WTC11 (cell line): ENCODE results near the gene NUP50. TPM values are rescaled to one million over a fixed set of nuclear protein-coding genes. Genes with fewer than 3 reads are reported as not detected.

Experiments used
- ATAC-seq: fragments of 200-7000 bp; cut with Tn5 transposase; 2 replicates; pipeline ENCODE4 v1.10.0; 2021; ENCODE audit warnings: mild to moderate bottlenecking, moderate library complexity
- CTCF ChIA-PET: fragments of 300-600 bp; sonication (Branson Sonifier 250); formaldehyde crosslinking; loops from one replicate; lab custom pipeline; 2021; ENCODE audit warnings: antibody characterized with exemption; lab: Charles Lee
- POLR2A ChIA-PET: fragments of 350-600 bp; sonication (Branson Sonifier 250); formaldehyde crosslinking; loops from one replicate; lab custom pipeline; 2021; ENCODE audit warnings: antibody characterized with exemption; lab: Charles Lee
- DNase-seq: peaks from one replicate; pipeline ENCODE4 v3.0.0; 2021; ENCODE audit warnings: low spot score
- H3K27ac Mint-ChIP-seq: 2 replicates; pipeline ENCODE4 v1.8.0; 2021; ENCODE audit warnings: mixed read lengths
- H3K27me3 Mint-ChIP-seq: 2 replicates; pipeline ENCODE4 v1.8.0; 2021; ENCODE audit warnings: low read depth, mild to moderate bottlenecking, moderate library complexity, mixed read lengths
- H3K36me3 Mint-ChIP-seq: 2 replicates; pipeline ENCODE4 v1.8.0; 2021; ENCODE audit warnings: mixed read lengths
- H3K4me1 Mint-ChIP-seq: 2 replicates; pipeline ENCODE4 v1.8.0; 2022; ENCODE audit warnings: mixed read lengths
- H3K4me3 Mint-ChIP-seq: 2 replicates; pipeline ENCODE4 v1.8.0; 2021; ENCODE audit warnings: mild to moderate bottlenecking, moderate library complexity, mixed read lengths
- H3K9me3 Mint-ChIP-seq: 2 replicates; pipeline ENCODE4 v1.8.0; 2021; ENCODE audit warnings: mixed read lengths
- CREB1 ChIP-seq: sonication (generic); formaldehyde crosslinking; IDR thresholded peaks from 2 replicates; pipeline ENCODE4 v1.8.0; 2023; ENCODE audit warnings: mild to moderate bottlenecking, missing genetic modification reagents
- E2F4 ChIP-seq: sonication (generic); formaldehyde crosslinking; IDR thresholded peaks from 2 replicates; pipeline ENCODE4 v1.8.1; 2022; ENCODE audit warnings: low read depth, mild to moderate bottlenecking, moderate library complexity, missing genetic modification reagents, borderline replicate concordance
- ELF4 ChIP-seq: sonication (generic); formaldehyde crosslinking; IDR thresholded peaks from 2 replicates; pipeline ENCODE4 v1.8.1; 2022; ENCODE audit warnings: low read depth, mild to moderate bottlenecking, moderate library complexity, missing genetic modification reagents
- EMX1 ChIP-seq: fragments of 250-450 bp; sonication (Bioruptor Pico); IDR thresholded peaks from 2 replicates; pipeline ENCODE4 v1.8.0; 2021; ENCODE audit warnings: mild to moderate bottlenecking
- FOXJ3 ChIP-seq: sonication (generic); formaldehyde crosslinking; IDR thresholded peaks from 2 replicates; pipeline ENCODE4 v1.9.0; 2021; ENCODE audit warnings: missing genetic modification reagents, mild to moderate bottlenecking, borderline replicate concordance
- FOXK1 ChIP-seq: sonication (generic); formaldehyde crosslinking; IDR thresholded peaks from 2 replicates; pipeline ENCODE4 v1.8.0; 2022; ENCODE audit warnings: mild to moderate bottlenecking, moderate library complexity, missing genetic modification reagents
- GTF2I ChIP-seq: fragments of 250-450 bp; sonication (Bioruptor Pico); conservative IDR thresholded peaks from 2 replicates; pipeline ENCODE4 v1.4.0; 2021; ENCODE audit warnings: mild to moderate bottlenecking
- IRF2 ChIP-seq: sonication (generic); formaldehyde crosslinking; IDR thresholded peaks from 2 replicates; pipeline ENCODE4 v1.8.0; 2022; ENCODE audit warnings: low read depth, missing genetic modification reagents, borderline replicate concordance
- JUN ChIP-seq: sonication (generic); formaldehyde crosslinking; IDR thresholded peaks from 2 replicates; pipeline ENCODE4 v1.8.0; 2023; ENCODE audit warnings: mild to moderate bottlenecking, missing genetic modification reagents
- NFATC4 ChIP-seq: fragments of 250-450 bp; sonication (Bioruptor Pico); IDR thresholded peaks from 2 replicates; pipeline ENCODE4 v1.9.0; 2021; ENCODE audit warnings: mild to moderate bottlenecking
- NR2C2 ChIP-seq: sonication (generic); formaldehyde crosslinking; IDR thresholded peaks from 2 replicates; pipeline ENCODE4 v1.8.0; 2022; ENCODE audit warnings: mild to moderate bottlenecking, missing genetic modification reagents
- OVOL2 ChIP-seq: fragments of 250-450 bp; sonication (Bioruptor Pico); IDR thresholded peaks from 2 replicates; pipeline ENCODE4 v1.9.0; 2021; ENCODE audit warnings: mild to moderate bottlenecking, borderline replicate concordance
- TCF7 ChIP-seq: sonication (generic); formaldehyde crosslinking; IDR thresholded peaks from 2 replicates; pipeline ENCODE4 v1.8.0; 2022; ENCODE audit warnings: mild to moderate bottlenecking, low read depth, missing genetic modification reagents, moderate library complexity
- USF1 ChIP-seq: sonication (generic); formaldehyde crosslinking; IDR thresholded peaks from 2 replicates; pipeline ENCODE4 v1.8.0; 2022; ENCODE audit warnings: mild to moderate bottlenecking, missing genetic modification reagents
- ZNF219 ChIP-seq: sonication (generic); formaldehyde crosslinking; IDR thresholded peaks from 2 replicates; pipeline ENCODE4 v1.8.0; 2023; ENCODE audit warnings: missing genetic modification reagents, mild to moderate bottlenecking, borderline replicate concordance
- ZNF423 ChIP-seq: fragments of 250-450 bp; sonication (Bioruptor Pico); IDR thresholded peaks from 2 replicates; pipeline ENCODE4 v2.1.2; 2022; ENCODE audit warnings: mild to moderate bottlenecking, moderate library complexity
- total RNA-seq: library from RNA; stranded (reverse); gene quantifications from 3 replicates; pipeline ENCODE4 v1.2.3, GENCODE V29; 2021
- TF ChIP-seq, protein P1 (sequence below): sonication (generic); formaldehyde crosslinking; IDR thresholded peaks from 2 replicates; pipeline ENCODE4 v1.8.1; 2023; ENCODE audit warnings: mild to moderate bottlenecking, moderate library complexity, missing genetic modification reagents
- TF ChIP-seq, protein P2 (sequence below): fragments of 250-450 bp; sonication (Bioruptor Pico); IDR thresholded peaks from 2 replicates; pipeline ENCODE4 v2.1.2; 2022; ENCODE audit warnings: mild to moderate bottlenecking, moderate library complexity

NUP50 gene
- total RNA-seq, 1 experiment from 2014 or later, result 131 TPM

- TF ChIP-seq FOXJ3 (CRISPR knock-in tag), result no peak
- no peak for TF ChIP-seq USF1 (CRISPR knock-in tag)
- TF ChIP-seq ZNF423 (CRISPR knock-in tag), result peak; percentile 18; the same call in 1 of the 2 replicates
- no peak for TF ChIP-seq OVOL2 (CRISPR knock-in tag)
- no peak for TF ChIP-seq GTF2I (CRISPR knock-in tag)
- no peak for TF ChIP-seq NFATC4 (CRISPR knock-in tag)
- TF ChIP-seq, protein P1, sequence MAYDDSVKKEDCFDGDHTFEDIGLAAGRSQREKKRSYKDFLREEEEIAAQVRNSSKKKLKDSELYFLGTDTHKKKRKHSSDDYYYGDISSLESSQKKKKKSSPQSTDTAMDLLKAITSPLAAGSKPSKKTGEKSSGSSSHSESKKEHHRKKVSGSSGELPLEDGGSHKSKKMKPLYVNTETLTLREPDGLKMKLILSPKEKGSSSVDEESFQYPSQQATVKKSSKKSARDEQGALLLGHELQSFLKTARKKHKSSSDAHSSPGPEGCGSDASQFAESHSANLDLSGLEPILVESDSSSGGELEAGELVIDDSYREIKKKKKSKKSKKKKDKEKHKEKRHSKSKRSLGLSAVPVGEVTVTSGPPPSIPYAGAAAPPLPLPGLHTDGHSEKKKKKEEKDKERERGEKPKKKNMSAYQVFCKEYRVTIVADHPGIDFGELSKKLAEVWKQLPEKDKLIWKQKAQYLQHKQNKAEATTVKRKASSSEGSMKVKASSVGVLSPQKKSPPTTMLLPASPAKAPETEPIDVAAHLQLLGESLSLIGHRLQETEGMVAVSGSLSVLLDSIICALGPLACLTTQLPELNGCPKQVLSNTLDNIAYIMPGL, result no peak
These were observed 61.4 kb downstream of the NUP50 start (continued) for GRCh38 chr22:45224988-45225731.

DNA sequence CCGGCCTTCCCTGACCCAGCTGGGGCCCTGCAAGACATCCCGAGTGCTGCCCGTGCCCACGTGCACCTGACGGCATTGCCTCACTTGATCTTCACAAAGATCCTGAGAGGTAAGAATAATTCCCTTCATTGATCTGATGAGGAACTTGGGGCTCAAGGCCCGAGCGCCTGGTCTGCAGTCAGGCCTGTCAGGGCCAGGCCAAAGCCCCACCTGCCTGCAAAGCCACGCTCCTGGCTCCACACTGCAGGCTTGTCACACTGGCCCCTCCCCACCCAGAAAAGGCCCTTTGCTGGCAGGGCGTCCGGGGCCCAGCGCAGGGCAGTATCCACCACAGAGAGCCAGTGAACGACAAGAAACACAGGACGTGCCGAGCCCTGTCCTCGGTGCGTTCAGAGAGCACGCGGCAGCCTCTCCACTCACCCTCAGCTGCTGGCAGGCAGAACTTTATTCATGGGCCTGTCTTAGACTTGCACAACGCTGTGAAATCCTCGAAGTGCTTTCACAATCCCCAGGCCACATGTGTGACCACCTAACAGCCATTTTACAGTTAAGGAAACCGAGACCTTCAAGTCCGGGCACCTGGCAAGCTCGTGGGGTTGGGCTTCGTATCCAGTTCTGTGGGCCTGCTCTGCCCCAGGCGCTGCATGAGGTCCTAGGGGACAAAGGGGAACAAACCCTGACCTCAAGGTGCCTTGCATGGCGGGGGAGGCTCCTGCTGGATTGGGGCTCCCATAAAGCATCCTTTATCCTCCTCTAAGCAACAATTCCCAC is 62.2 kb downstream of the NUP50 start:
- H3K9me3 Mint-ChIP-seq, result no peaks in the 10 kb centered on the region
- peak; percentile 31; the same call in 1 of the 2 replicates for ATAC-seq
- CTCF ChIA-PET, result interaction anchor here (1.0 to 2.1 kb wide), 3 partner anchors 17 to 38 kb away, joined by 3 to 16 read pairs (median 3); no protein-coding TSS in a partner anchor

More for the DNA sequence above, 62.2 kb downstream of the NUP50 start:
- TF ChIP-seq FOXK1 (no peak), TCF7 (CRISPR knock-in tag) (no peak), IRF2 (CRISPR knock-in tag) (no peak), CREB1 (CRISPR knock-in tag) (no peak), NR2C2 (no peak), ELF4 (CRISPR knock-in tag) (no peak), E2F4 (CRISPR knock-in tag) (no peak), EMX1 (CRISPR knock-in tag) (no peak), ZNF219 (no peak), JUN (CRISPR knock-in tag) (no peak)
- TF ChIP-seq, protein P1, result no peak
- TF ChIP-seq, protein P2, sequence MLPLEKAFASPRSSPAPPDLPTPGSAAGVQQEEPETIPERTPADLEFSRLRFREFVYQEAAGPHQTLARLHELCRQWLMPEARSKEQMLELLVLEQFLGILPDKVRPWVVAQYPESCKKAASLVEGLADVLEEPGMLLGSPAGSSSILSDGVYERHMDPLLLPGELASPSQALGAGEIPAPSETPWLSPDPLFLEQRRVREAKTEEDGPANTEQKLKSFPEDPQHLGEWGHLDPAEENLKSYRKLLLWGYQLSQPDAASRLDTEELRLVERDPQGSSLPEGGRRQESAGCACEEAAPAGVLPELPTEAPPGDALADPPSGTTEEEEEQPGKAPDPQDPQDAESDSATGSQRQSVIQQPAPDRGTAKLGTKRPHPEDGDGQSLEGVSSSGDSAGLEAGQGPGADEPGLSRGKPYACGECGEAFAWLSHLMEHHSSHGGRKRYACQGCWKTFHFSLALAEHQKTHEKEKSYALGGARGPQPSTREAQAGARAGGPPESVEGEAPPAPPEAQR (CRISPR knock-in tag), result no peak
- POLR2A ChIA-PET, result no interaction called here
- peaks cover 26% of the 10 kb centered on the region for H3K4me1 Mint-ChIP-seq
- H3K27ac Mint-ChIP-seq, result no peak overlapping the region
- no peaks in the 10 kb centered on the region for H3K36me3 Mint-ChIP-seq
- H3K4me3 Mint-ChIP-seq, result no peak overlapping the region
- no peak for DNase-seq
- H3K27me3 Mint-ChIP-seq, result no peaks in the 10 kb centered on the region
